ENCODE measurements around the gene CXCL1. TPM values are rescaled to one million over a fixed set of nuclear protein-coding genes. Genes with fewer than 3 reads are reported as not detected.
A peak's percentile ranks its signal among the peaks of the same experiment; 100 is the strongest.

CXCL1 gene
- total RNA-seq, 1 experiment from 2014 or later = 49.3 TPM

DNA sequence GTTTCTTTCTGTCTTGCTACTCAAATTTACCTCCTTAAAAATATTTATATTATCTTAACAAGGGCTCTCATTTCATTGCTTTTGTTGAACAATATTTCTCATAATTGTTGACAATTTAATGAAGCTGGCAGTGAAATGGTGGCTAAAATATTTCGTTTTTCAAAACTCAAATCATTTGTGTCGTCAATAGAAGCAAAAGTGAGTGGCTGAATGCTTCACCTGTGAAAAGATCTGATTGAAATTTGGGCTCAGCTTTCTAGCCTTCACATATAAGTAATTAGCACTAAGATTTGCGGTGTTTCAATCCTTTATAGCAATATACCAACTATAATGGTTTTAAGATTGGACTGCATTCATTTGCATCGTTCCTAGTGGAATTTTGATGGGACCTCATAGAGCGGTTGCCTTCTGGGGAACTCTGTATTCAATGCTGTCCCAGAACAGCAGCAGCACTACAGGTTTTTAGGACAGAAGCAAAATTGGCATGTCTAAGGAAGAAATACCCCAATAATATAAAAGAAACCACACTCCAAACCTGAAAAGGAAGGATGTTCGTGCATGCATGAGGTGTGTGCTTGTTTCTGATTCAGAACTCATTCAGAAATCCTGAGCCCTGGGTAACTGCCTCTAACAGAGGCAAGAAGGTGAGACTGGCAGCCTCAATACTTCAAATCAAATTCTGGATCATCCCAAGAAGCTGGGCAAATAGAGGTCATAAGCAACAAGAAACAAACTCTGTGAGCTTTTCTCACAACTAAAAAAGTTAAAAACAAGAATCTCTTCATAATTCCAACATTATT, 2.5 kb downstream of the CXCL1 start:
- Mint-ChIP-seq H3K4me1 (ENCODE audit: insufficient read depth, unreplicated experiment) (peaks cover 25% of the 10 kb centered on the region), H3K27me3 (ENCODE audit: insufficient read depth, unreplicated experiment) (no peaks in the 10 kb centered on the region), H3K36me3 (ENCODE audit: insufficient read depth, unreplicated experiment) (peaks cover 45% of the 10 kb centered on the region), H3K4me3 (ENCODE audit: unreplicated experiment) (peak overlapping the region; percentile 95), H3K27ac (ENCODE audit: low read depth, unreplicated experiment) (peak overlapping the region; percentile 92), H3K9me3 (ENCODE audit: unreplicated experiment) (no peaks in the 10 kb centered on the region)
- DNase-seq (ENCODE audit: unreplicated experiment) = peak; percentile 48
- no TSS peak for BruUV-seq (replicated peaks)
- ChIA-PET CTCF (interaction anchor here (0.6 to 1.0 kb wide), 2 partner anchors 209 to 223 kb away, joined by 4 to 5 read pairs; no protein-coding TSS in a partner anchor), POLR2A (interaction anchor here (0.6 to 1.1 kb wide), 6 partner anchors 20 to 561 kb away, joined by 3 to 4 read pairs (median 3); no protein-coding TSS in a partner anchor)
- TF ChIP-seq CTCF (IDR thresholded peaks at IDR 0.05; ENCODE audit: unreplicated experiment) = no peak
- intact Hi-C loops (cut with micrococcal nuclease) = no loop called here

DNA sequence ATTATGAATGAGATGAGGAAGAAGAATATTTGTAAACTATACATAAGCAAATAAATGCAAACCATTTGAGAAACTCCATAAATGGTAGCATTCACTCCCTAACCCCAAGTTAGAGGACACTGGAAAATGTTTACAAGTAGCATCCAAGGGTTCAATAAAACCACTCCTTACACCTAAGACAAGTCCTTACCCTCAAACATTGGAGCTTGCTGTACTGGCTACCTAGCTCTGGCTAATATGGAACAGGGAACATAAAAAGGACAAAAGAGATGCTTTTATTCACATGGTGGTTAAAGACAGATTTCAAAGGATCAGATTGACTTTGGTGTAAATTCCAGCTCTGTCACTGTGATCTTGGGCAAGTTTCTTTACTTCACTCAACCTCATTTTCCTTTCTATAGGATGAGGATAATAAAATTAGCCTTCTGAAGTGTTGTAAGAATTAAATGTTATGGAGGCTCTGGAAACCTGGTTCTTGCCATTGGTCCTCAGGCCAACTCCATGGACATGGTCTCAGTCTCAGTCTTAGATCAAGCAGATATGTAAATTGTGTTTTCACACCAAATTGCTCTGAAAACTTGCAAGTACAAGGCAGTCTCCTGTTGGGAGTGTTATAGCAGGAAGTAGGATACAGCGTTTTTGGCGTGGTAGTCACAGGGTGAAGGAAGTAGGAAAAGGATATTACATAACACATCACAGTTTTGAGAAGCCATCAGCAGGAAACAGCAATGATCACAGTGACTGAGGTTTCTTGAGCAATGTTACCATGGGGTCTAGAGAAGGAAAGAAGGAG, 3.3 kb downstream of the CXCL1 start:
- no TSS peak for BruUV-seq (replicated peaks)
- CTCF ChIA-PET = interaction anchor here (0.6 to 1.0 kb wide), 3 partner anchors 210 to 404 kb away, joined by 3 to 5 read pairs (median 4); no protein-coding TSS in a partner anchor
- no peaks in the 10 kb centered on the region for H3K9me3 Mint-ChIP-seq (ENCODE audit: unreplicated experiment)
- no peaks in the 10 kb centered on the region for H3K27me3 Mint-ChIP-seq (ENCODE audit: insufficient read depth, unreplicated experiment)
- peak overlapping the region; percentile 92 for H3K27ac Mint-ChIP-seq (ENCODE audit: low read depth, unreplicated experiment)
- H3K4me1 Mint-ChIP-seq (ENCODE audit: insufficient read depth, unreplicated experiment) = peaks cover 25% of the 10 kb centered on the region
- peak; percentile 61 for DNase-seq (ENCODE audit: unreplicated experiment)
- intact Hi-C loops (cut with micrococcal nuclease) = no loop called here
- H3K4me3 Mint-ChIP-seq (ENCODE audit: unreplicated experiment) = peak overlapping the region; percentile 95
- H3K36me3 Mint-ChIP-seq (ENCODE audit: insufficient read depth, unreplicated experiment) = peaks cover 45% of the 10 kb centered on the region
- no peak for TF ChIP-seq CTCF (IDR thresholded peaks at IDR 0.05; ENCODE audit: unreplicated experiment)
- POLR2A ChIA-PET = interaction anchor here (0.6 to 1.1 kb wide), 3 partner anchors 19 to 184 kb away, joined by 3 read pairs; no protein-coding TSS in a partner anchor

GRCh38 chr4:73874386-73874785, 5.2 kb downstream of the CXCL1 start:
- no peak for DNase-seq (ENCODE audit: unreplicated experiment)
- intact Hi-C loops (cut with micrococcal nuclease) = no loop called here
- Mint-ChIP-seq H3K36me3 (ENCODE audit: insufficient read depth, unreplicated experiment) (peaks cover 41% of the 10 kb centered on the region), H3K4me1 (ENCODE audit: insufficient read depth, unreplicated experiment) (peaks cover 8% of the 10 kb centered on the region), H3K9me3 (ENCODE audit: unreplicated experiment) (no peaks in the 10 kb centered on the region), H3K27ac (ENCODE audit: low read depth, unreplicated experiment) (no peak overlapping the region), H3K4me3 (ENCODE audit: unreplicated experiment) (no peak overlapping the region), H3K27me3 (ENCODE audit: insufficient read depth, unreplicated experiment) (no peaks in the 10 kb centered on the region)
- BruUV-seq (replicated peaks) = no TSS peak
- ChIA-PET CTCF (interaction anchor here (1.4 to 1.5 kb wide), 2 partner anchors 164 to 244 kb away, joined by 3 read pairs; partner anchors contain the start of gene CXCL3), POLR2A (interaction anchor here (0.7 to 1.1 kb wide), 2 partner anchors 18 to 149 kb away, joined by 3 to 4 read pairs; no protein-coding TSS in a partner anchor)
- TF ChIP-seq CTCF (IDR thresholded peaks at IDR 0.05; ENCODE audit: unreplicated experiment) = no peak

DNA sequence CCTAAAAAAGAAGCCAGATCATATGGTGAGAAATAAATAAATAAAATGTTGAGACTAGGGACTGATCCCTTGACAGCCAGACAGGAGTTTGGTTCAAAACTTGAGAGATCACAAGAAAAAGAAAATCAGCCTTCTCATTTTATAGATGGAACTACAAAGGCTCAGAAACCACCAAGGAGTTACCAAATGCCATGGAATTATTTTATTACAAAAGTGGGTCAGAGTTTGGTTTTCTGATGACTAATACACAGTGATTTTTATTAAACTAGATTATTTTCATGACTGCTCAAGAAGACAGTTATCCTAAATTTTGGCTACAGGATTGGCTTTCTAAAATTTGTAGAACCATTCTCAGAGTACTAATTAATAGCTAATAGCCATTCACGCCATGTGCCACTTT, 6.2 kb downstream of the CXCL1 start:
- Mint-ChIP-seq H3K27ac (ENCODE audit: low read depth, unreplicated experiment) (no peak overlapping the region), H3K36me3 (ENCODE audit: insufficient read depth, unreplicated experiment) (peaks cover 31% of the 10 kb centered on the region), H3K4me1 (ENCODE audit: insufficient read depth, unreplicated experiment) (peaks cover 7% of the 10 kb centered on the region), H3K4me3 (ENCODE audit: unreplicated experiment) (no peak overlapping the region), H3K9me3 (ENCODE audit: unreplicated experiment) (no peaks in the 10 kb centered on the region), H3K27me3 (ENCODE audit: insufficient read depth, unreplicated experiment) (no peaks in the 10 kb centered on the region)
- DNase-seq (ENCODE audit: unreplicated experiment) = no peak
- no peak for TF ChIP-seq CTCF (IDR thresholded peaks at IDR 0.05; ENCODE audit: unreplicated experiment)
- ChIA-PET CTCF (interaction anchor here (0.6 kb wide), 1 partner anchor 228 kb away, joined by 5 read pairs; no protein-coding TSS in a partner anchor), POLR2A (no interaction called here)
- BruUV-seq (replicated peaks) = no TSS peak
- intact Hi-C loops (cut with micrococcal nuclease) = no loop called here
